Measurements from ENCODE around the gene ASPDH. TPM values are rescaled to one million over a fixed set of nuclear protein-coding genes. Genes with fewer than 3 reads are reported as not detected.

The ASPDH gene
- total and polyA plus RNA-seq, 2 donors from 2014 or later: 115 TPM; not detected in 1

- Histone ChIP-seq H3K27me3 (ENCODE audit: control insufficient read depth, insufficient read depth, low read length) (no peaks in the 10 kb centered on the region), H3K27ac (ENCODE audit: low read depth in 2 of 2, low read length in 2 of 2) (no peak overlapping the region), H3K36me3 (ENCODE audit: control insufficient read depth in 2 of 3, insufficient read depth in 3 of 3, low read length in 3 of 3) (no peaks in the 10 kb centered on the region), H3K9me3 (ENCODE audit: control insufficient read depth in 2 of 3, insufficient read depth in 1 of 3, low read length in 3 of 3) (no peaks in the 10 kb centered on the region), H3K4me3 (ENCODE audit: low read length in 3 of 3) (no peak overlapping the region), H3K4me1 (ENCODE audit: control insufficient read depth in 2 of 3, insufficient read depth in 2 of 3, low read depth in 1 of 3, low read length in 3 of 3) (no peaks in the 10 kb centered on the region), H3K9ac (ENCODE audit: low read length in 3 of 3) (no peak overlapping the region)
- DNase-seq: peak in 1 of 5 donors; percentile 49
- TF ChIP-seq CTCF (IDR thresholded peaks at IDR 0.05; ENCODE audit: borderline replicate concordance, extremely low read depth, insufficient read depth): no peak
- FAIRE-seq: no peak
- intact Hi-C loops (cut with DNase I): no loop called here
Measured at GRCh38 chr19:50522881-50523280, 9.2 kb upstream of the ASPDH start.

- DNase-seq (peak in 1 of 5 donors; percentile 46), FAIRE-seq (no peak)
- Histone ChIP-seq H3K4me1 (ENCODE audit: control insufficient read depth in 2 of 3, insufficient read depth in 2 of 3, low read depth in 1 of 3, low read length in 3 of 3) (no peaks in the 10 kb centered on the region), H3K36me3 (ENCODE audit: control insufficient read depth in 2 of 3, insufficient read depth in 3 of 3, low read length in 3 of 3) (no peaks in the 10 kb centered on the region), H3K27ac (ENCODE audit: low read depth in 2 of 2, low read length in 2 of 2) (no peak overlapping the region), H3K27me3 (ENCODE audit: control insufficient read depth, insufficient read depth, low read length) (no peaks in the 10 kb centered on the region), H3K9ac (ENCODE audit: low read length in 3 of 3) (no peak overlapping the region), H3K9me3 (ENCODE audit: control insufficient read depth in 2 of 3, insufficient read depth in 1 of 3, low read length in 3 of 3) (no peaks in the 10 kb centered on the region), H3K4me3 (ENCODE audit: low read length in 3 of 3) (no peak overlapping the region)
- no peak for TF ChIP-seq CTCF (IDR thresholded peaks at IDR 0.05; ENCODE audit: borderline replicate concordance, extremely low read depth, insufficient read depth)
- intact Hi-C loops (cut with DNase I): no loop called here
Measured at GRCh38 chr19:50520822-50521465, 7.2 kb upstream of the ASPDH start.

GRCh38 chr19:50519006-50519575 is 5.4 kb upstream of the ASPDH start:
- no peak for TF ChIP-seq CTCF (IDR thresholded peaks at IDR 0.05; ENCODE audit: borderline replicate concordance, extremely low read depth, insufficient read depth)
- peak in 1 of 5 donors; percentile 46 for DNase-seq
- intact Hi-C loops (cut with DNase I): no loop called here
- no peak for FAIRE-seq
- Histone ChIP-seq H3K9ac (ENCODE audit: low read length in 3 of 3) (no peak overlapping the region), H3K27ac (ENCODE audit: low read depth in 2 of 2, low read length in 2 of 2) (no peak overlapping the region), H3K4me1 (ENCODE audit: control insufficient read depth in 2 of 3, insufficient read depth in 2 of 3, low read depth in 1 of 3, low read length in 3 of 3) (no peaks in the 10 kb centered on the region), H3K4me3 (ENCODE audit: low read length in 3 of 3) (no peak overlapping the region), H3K36me3 (ENCODE audit: control insufficient read depth in 2 of 3, insufficient read depth in 3 of 3, low read length in 3 of 3) (no peaks in the 10 kb centered on the region), H3K9me3 (ENCODE audit: control insufficient read depth in 2 of 3, insufficient read depth in 1 of 3, low read length in 3 of 3) (no peaks in the 10 kb centered on the region), H3K27me3 (ENCODE audit: control insufficient read depth, insufficient read depth, low read length) (no peaks in the 10 kb centered on the region)

All from kidney (tissue), 14 donors.